Measurements from ENCODE around the gene CLUH.
A peak's percentile ranks its signal among the peaks of the same experiment; 100 is the strongest.
"Not testable (repeated sequence)": the region's sequence is repeated elsewhere in the genome, so short reads cannot be mapped to it uniquely, and the experiment has no call there.

Gene CLUH

GRCh38 chr17:2683912-2684311 is 27.7 kb downstream of the CLUH start:
- TF ChIP-seq CTCF (conservative IDR thresholded peaks at IDR 0.05; ENCODE audit: low read length) = no peak
- no peak overlapping the region for H3K4me3 ChIP-seq (ENCODE audit: low read length)
- DNase-seq (ENCODE audit: low read depth) = no peak

GRCh38 chr17:2682176-2682938 is 29.2 kb downstream of the CLUH start:
- H3K4me3 ChIP-seq (ENCODE audit: low read length) = no peak overlapping the region
- no peak for DNase-seq (ENCODE audit: low read depth)
- no peak for TF ChIP-seq CTCF (conservative IDR thresholded peaks at IDR 0.05; ENCODE audit: low read length)

GRCh38 chr17:2681650-2682049 is 29.9 kb downstream of the CLUH start:
- DNase-seq (ENCODE audit: low read depth) = no peak
- no peak overlapping the region for H3K4me3 ChIP-seq (ENCODE audit: low read length)
- TF ChIP-seq CTCF (conservative IDR thresholded peaks at IDR 0.05; ENCODE audit: low read length) = no peak

- no peak for TF ChIP-seq CTCF (conservative IDR thresholded peaks at IDR 0.05; ENCODE audit: low read length)
- DNase-seq (ENCODE audit: low read depth) = no peak
- no peak overlapping the region for H3K4me3 ChIP-seq (ENCODE audit: low read length)
These were observed 30.6 kb downstream of the CLUH start for GRCh38 chr17:2680961-2681360.

- H3K4me3 ChIP-seq (ENCODE audit: low read length); DNase-seq (ENCODE audit: low read depth): not testable (repeated sequence)
These were observed 32.3 kb downstream of the CLUH start for GRCh38 chr17:2679247-2679646.

- TF ChIP-seq CTCF (conservative IDR thresholded peaks at IDR 0.05; ENCODE audit: low read length) = no peak
- no peak for DNase-seq (ENCODE audit: low read depth)
- H3K4me3 ChIP-seq (ENCODE audit: low read length) = no peak overlapping the region
These were observed 39.5 kb downstream of the CLUH start for GRCh38 chr17:2672026-2672425.

- H3K4me3 ChIP-seq (ENCODE audit: low read length); DNase-seq (ENCODE audit: low read depth): not testable (repeated sequence)
These were observed 51.2 kb downstream of the CLUH start for GRCh38 chr17:2660410-2660809.

- peak; percentile 60 for DNase-seq (ENCODE audit: low read depth)
- H3K4me3 ChIP-seq (ENCODE audit: low read length) = not testable (repeated sequence)
These were observed 52.2 kb downstream of the CLUH start for GRCh38 chr17:2659337-2659736.

GRCh38 chr17:2656283-2656682 is 55.3 kb downstream of the CLUH start:
- TF ChIP-seq CTCF (conservative IDR thresholded peaks at IDR 0.05; ENCODE audit: low read length) = no peak
- no peak for DNase-seq (ENCODE audit: low read depth)
- H3K4me3 ChIP-seq (ENCODE audit: low read length) = no peak overlapping the region

All from AG10803 (cell line).